ENCODE measurements around the gene UNC5B.

UNC5B gene

DNA sequence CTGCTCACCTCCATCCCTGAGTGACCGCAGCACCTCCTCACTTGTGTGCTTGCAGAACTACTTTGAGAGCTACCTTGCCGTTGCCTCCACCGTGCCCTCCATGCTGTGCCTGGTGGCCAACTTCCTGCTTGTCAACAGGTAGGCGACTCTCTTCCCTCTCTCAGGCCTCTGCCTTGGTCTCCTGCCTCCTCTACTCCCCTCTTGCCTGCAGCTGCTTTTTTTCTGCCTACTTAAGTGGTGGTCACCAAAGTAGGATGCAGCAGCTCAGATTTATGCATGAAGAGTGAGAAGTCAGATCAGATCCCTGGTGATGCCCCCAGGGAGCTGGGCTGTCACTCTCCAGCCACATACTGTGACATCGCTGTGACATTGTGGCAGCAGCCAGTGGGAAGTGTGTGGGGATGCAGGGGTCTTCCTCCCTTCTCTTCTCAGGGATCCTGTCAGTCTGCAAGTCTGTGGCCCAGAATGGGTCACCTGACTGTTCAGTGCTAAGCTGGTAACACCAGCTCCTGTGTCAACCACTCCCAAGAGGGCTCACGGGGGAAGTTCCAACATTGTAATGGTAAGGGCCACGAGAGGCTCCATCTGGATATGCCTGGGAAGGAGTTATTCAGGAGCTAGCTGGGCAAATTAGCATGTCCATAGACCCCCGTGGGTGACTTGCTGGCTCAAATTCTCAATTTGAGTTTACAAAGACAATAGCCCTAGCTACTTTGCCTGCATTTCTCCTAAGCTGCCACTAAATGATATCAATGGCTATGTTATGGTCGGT, 132.0 kb downstream of the UNC5B start:
- no peak for DNase-seq (ENCODE audit: low spot score)

DNA sequence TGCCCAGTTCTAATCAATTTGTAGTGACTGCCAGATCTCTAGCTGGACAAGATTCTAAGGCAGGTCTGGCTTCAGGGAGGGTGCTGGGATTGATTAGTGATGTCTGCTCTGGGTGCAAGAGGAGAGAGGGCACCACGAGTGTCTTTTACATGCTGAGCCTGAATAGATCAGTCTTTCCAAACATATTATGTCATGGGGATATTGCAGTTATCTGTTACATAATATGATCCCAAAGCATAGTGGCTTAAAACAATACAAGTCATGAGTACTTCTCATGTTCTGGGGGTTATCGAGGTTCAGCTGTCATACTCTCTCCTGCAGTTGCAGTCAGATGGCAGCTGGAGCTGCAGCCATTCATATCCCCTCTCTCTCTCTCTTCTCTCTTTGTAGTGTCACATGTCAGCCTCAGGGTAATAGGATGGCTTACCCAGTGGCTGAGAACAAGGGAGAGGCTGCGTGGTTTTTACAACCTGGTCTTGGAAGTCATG, 132.7 kb downstream of the UNC5B start:
- DNase-seq (ENCODE audit: low spot score): no peak

DNA sequence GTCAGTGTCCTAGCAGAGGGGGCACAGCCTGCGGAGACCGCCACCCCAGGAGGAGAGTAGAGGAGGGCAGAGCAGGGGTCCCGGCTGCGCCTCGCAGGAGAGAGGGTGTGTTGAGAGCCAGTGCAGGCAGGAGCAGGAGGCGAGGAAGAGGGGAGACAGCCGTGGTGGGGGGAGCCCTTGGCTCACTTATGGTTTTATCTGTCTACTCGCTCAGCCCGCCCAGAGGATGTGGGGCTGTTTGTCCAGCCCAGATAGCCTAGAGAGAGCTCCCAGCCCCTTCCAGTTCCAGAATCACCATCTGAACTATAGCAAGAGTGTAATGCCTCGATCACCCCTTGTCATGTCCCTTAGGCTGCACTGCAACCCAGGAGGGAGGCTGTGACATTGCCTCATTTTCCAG, 133.3 kb downstream of the UNC5B start:
- no peak for DNase-seq (ENCODE audit: low spot score)

DNA sequence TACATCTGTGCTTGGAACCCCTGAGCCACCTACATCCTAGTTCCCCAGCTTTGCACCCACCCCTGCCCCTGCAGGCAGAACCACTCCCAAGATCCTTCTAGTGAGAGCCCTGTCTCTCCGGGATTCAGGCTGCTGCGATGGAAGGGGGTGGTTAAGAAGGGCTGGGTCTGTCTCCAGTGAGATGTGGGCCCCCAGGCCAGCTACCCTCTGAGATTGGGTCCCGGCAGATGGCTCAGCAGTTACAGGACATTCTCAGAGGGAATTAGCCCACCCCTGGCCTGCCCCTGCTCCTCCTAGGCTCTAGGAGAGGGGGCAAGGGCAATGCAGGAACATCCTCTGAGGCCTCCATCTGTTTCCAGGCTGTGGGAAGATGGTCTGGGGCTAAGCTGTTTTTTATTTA, 134.4 kb downstream of the UNC5B start:
- no peak for DNase-seq (ENCODE audit: low spot score)

DNA sequence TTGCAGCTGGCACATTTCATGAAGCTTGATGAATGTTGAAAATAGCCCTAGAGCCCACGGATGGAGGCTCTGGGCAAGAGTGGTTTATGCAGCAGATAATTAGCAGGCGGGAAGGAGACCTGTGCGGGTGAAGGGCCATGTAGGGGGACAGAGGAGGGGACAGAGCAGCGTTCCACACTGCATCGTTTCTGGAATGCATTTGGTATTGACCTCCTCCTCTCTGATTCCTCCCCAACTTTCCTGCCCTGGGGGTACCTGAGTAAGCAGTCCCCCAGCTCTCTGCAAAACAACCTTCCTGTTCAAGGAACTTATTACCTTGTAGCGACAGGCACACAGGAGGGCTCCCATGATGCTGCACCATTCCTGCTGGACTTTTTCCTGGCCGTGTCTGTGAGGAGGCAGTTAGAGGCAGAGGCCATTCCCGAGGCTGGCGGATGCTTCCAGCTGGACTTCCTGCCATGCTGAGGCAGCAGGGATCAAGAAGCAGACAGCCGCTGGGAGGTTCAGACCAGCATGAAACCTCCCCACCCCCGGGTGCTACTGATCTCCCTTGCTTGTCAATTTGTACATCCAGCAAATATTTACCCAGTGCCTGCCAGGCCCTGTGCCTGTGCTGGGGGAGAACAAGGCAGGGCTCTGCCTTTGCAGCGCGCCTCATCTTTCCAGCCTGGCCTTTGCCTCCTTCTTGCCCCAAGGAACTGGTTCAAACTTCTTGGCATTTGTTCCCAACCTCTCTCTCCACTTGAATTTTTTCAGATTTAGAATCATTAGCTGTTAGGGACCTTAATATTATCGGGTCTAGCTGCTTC, 135.4 kb downstream of the UNC5B start:
- DNase-seq (ENCODE audit: low spot score): no peak

DNA sequence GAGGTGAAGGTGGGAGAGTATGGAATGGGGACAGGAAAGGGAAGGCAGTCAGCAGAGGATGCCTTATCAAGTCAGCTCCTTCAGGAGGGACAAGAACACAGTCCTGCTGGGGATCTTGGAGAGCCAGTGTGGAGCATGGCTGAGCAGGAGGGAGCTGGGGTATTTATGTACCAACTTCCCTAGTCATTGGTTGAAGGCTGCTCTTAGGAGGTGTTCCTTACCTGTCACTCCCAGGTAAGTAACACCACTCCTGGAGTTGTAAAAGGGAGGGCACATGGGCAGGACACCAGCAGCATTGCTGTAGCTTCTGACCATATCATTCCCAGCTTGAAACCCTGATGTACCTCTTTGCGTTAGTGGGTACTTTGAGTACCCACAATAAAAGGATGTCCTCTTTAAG, 136.5 kb downstream of the UNC5B start:
- DNase-seq (ENCODE audit: low spot score): no peak

DNA sequence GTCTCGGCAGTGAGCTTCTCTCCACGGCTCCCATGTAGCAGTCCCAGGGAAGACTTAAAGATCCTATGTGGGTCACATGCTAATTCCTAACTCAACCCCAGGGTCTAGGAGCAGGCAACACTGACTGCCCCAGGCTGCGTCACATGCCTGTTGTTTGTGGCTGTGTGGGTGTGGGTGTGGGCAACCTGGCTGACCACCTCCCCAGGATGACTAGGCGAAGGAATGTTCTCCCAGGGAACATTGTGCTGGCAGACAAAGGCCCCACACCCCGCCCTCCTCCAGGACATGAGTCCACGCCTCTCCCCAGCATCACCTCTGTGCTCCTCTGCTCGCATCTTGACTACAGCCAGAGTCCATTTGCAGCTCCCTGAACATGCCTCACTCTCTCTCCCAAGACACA, 137.0 kb downstream of the UNC5B start:
- no peak for DNase-seq (ENCODE audit: low spot score)

DNA sequence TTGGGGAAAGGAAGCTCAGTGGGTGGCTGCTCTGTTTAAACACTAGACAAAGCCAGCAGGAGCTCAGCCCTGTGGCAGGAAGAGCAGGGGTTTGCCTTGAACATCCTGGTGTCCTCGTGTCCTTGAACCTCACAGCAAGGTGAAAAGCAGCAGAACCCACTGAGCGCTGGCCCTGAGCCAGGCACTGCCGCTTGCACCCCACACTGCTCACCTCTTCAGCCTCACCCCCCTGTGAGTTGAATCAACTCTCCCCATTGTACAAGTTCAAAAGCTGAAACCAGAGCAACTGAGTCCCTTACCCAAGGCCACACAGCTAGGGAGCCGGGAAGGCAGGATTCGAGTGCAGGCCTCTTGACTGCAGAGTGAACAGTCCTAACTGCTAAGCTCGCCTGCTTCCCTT, 138.7 kb downstream of the UNC5B start:
- no peak for DNase-seq (ENCODE audit: low spot score)

DNA sequence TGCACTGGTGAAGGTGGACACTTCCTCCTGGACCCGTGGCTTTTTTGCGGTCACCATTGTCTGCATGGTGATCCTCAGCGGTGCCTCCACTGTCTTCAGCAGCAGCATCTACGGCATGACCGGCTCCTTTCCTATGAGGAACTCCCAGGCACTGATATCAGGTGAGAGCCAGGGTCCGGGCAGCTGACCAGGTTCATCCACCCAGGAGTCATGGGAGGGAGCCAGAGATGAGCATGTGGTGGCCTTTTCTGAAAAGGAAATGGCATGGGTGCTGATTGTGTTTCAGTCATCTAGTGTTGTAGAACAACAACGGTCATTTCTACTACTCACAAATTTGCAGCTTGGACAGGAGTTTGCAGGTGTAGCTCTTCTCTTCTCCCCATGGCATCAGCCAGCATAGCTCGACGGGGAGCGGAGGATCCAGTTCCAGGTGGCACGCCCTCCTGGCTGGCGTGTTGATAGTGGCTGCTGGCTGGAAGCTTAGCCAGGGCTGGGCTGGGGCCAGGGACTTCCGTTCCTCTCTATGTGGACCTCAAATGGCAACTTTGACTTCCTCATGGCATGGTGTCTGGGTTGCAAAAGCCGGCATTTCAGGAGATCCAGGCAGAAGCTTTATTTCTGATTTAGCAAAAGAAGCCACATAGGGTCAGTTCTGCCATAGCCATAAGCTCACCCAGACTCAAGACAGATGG, 139.4 kb downstream of the UNC5B start:
- DNase-seq (ENCODE audit: low spot score): no peak

Measured in CD4-positive, alpha-beta T cell treated with Interleukin-2 at 100 ng/mL for 4 hours (primary cell).